Chondrocyte (in vitro differentiated cells): ENCODE results near the gene THADA. TPM values are rescaled to one million over a fixed set of nuclear protein-coding genes. Genes with fewer than 3 reads are reported as not detected.

Source experiments
- DNase-seq: peaks from one replicate; pipeline ENCODE4 v3.0.0; 2021; ENCODE audit warnings: mixed read lengths, low spot score
- H3K27ac Mint-ChIP-seq: one replicate; pipeline ENCODE4 v1.8.0; 2021; ENCODE audit warnings: mild to moderate bottlenecking, moderate library complexity, mixed read lengths; ENCODE audit not compliant: unreplicated experiment
- H3K27me3 Mint-ChIP-seq: 2 replicates; pipeline ENCODE4 v1.8.0; 2021; ENCODE audit warnings: low read depth, mixed read lengths
- H3K36me3 Mint-ChIP-seq: 2 replicates; pipeline ENCODE4 v1.8.0; 2021; ENCODE audit warnings: low read depth, mixed read lengths
- H3K4me1 Mint-ChIP-seq: 2 replicates; pipeline ENCODE4 v1.8.0; 2021; ENCODE audit warnings: low read depth, mild to moderate bottlenecking, mixed read lengths
- H3K4me3 Mint-ChIP-seq: one replicate; pipeline ENCODE4 v1.8.0; 2021; ENCODE audit warnings: mild to moderate bottlenecking, moderate library complexity, mixed read lengths; ENCODE audit not compliant: unreplicated experiment
- H3K9me3 Mint-ChIP-seq: 2 replicates; pipeline ENCODE4 v1.8.0; 2021; ENCODE audit warnings: low read depth, mixed read lengths
- total RNA-seq: library from RNA; stranded (reverse); gene quantifications from 3 replicates; pipeline ENCODE4 v1.2.1, GENCODE V29; 2021
- TF ChIP-seq, protein P1 (sequence below): fragments of 200-600 bp; sonication (generic); IDR thresholded peaks from 2 replicates; pipeline ENCODE4 v1.5.0; 2021; ENCODE audit warnings: antibody characterized with exemption, mild to moderate bottlenecking, moderate library complexity

Gene THADA
- total RNA-seq, 1 donor from 2014 or later = 28.4 TPM

DNA sequence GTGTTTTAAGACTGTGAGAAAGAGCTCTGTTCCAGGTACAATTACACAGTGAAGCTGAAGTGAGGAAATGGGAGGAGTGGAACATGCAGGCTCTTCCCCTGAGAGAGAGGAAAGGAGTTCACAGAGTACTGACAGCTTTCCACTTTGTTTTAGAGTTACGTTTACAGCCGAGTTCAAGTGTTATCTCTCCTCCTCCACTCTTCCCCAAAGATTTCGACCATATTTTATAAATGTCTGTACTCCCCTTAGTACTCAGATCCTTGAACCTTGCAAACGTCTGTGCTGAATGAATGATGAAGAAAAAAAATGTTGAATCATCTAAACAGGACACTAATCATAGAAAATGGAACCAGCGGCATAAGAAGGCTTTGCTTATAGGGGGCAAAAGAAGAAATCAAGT is 121.6 kb downstream of the THADA start:
- no peak overlapping the region for H3K4me3 Mint-ChIP-seq
- no peak overlapping the region for H3K27ac Mint-ChIP-seq
- H3K27me3 Mint-ChIP-seq = no peaks in the 10 kb centered on the region
- no peak for DNase-seq
- peaks cover 46% of the 10 kb centered on the region for H3K4me1 Mint-ChIP-seq
- no peaks in the 10 kb centered on the region for H3K9me3 Mint-ChIP-seq
- TF ChIP-seq, protein P1, sequence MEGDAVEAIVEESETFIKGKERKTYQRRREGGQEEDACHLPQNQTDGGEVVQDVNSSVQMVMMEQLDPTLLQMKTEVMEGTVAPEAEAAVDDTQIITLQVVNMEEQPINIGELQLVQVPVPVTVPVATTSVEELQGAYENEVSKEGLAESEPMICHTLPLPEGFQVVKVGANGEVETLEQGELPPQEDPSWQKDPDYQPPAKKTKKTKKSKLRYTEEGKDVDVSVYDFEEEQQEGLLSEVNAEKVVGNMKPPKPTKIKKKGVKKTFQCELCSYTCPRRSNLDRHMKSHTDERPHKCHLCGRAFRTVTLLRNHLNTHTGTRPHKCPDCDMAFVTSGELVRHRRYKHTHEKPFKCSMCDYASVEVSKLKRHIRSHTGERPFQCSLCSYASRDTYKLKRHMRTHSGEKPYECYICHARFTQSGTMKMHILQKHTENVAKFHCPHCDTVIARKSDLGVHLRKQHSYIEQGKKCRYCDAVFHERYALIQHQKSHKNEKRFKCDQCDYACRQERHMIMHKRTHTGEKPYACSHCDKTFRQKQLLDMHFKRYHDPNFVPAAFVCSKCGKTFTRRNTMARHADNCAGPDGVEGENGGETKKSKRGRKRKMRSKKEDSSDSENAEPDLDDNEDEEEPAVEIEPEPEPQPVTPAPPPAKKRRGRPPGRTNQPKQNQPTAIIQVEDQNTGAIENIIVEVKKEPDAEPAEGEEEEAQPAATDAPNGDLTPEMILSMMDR = no peak
- peaks cover 12% of the 10 kb centered on the region for H3K36me3 Mint-ChIP-seq

DNA sequence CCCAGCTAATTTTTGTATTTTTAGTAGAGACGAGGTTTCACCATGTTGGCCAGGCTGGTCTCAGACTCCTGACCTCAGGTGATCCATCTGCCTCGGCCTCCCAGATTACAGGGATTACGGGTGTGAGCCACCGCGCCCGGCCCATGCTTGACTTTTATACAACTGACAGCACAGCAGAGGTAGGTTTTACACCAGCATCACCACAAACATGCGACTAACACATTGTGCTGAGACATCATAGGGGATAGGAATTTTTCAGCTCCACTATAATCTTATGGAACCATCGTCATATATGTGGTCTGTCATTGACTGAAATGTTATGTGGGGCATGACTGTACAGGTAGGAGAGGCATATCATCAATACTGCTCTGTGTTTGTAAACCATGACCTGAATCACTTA is 122.1 kb downstream of the THADA start:
- H3K4me3 Mint-ChIP-seq = no peak overlapping the region
- peaks cover 47% of the 10 kb centered on the region for H3K4me1 Mint-ChIP-seq
- DNase-seq = no peak
- TF ChIP-seq, protein P1 = no peak
- no peaks in the 10 kb centered on the region for H3K9me3 Mint-ChIP-seq
- H3K27me3 Mint-ChIP-seq = no peaks in the 10 kb centered on the region
- peaks cover 12% of the 10 kb centered on the region for H3K36me3 Mint-ChIP-seq
- no peak overlapping the region for H3K27ac Mint-ChIP-seq

DNA sequence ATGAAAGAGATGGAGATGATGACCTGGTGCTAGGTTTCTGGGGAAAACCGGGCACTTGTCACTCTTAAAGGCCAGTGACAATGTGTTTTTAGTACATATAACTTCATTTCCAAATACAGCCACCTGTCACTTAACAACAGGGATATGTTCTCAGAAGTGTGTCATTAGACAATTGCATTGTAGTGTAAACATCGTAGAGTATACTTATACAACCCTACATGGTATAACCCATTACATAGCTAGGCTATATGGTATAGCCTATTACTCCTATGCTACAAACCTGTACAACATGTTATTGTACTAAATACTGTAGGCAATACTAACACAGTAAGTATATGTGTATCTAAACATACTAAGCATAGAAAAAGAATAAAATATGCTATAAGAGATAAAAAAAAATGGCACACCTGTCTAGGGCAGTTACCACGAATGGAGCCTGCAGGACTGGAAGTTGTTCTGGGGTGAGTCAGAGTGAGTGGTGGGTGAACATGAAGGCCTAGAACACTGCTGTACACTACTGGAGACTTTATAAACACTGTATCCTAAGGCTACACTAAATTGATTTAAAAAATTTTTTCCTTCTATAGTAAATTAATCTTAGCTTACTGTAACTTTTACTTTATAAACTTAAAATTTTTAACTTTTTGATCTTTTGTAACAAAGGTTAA is 123.2 kb downstream of the THADA start:
- no peak overlapping the region for H3K4me3 Mint-ChIP-seq
- no peaks in the 10 kb centered on the region for H3K9me3 Mint-ChIP-seq
- H3K4me1 Mint-ChIP-seq = peaks cover 47% of the 10 kb centered on the region
- peaks cover 12% of the 10 kb centered on the region for H3K36me3 Mint-ChIP-seq
- H3K27ac Mint-ChIP-seq = no peak overlapping the region
- H3K27me3 Mint-ChIP-seq = no peaks in the 10 kb centered on the region
- TF ChIP-seq, protein P1 = no peak
- no peak for DNase-seq

DNA sequence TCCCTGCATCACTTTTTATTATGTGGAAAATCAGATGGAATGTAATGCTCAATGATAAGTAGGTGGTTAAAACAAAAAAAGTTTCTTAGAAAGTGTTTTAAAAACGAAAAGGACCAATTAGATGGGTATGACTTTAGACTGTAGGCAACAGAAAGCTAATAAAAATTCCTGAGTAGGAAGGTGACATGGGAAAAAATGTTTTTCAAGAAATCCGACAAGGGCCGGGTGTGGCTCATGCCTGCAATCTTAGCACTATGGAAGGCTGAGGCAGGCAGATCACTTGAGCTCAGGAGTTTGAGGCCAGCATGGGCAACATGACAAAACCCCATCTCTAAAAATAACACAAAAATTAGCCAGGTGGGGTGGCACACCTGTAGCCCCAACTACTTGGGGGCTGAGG is 126.1 kb downstream of the THADA start:
- TF ChIP-seq, protein P1 = no peak
- no peaks in the 10 kb centered on the region for H3K27me3 Mint-ChIP-seq
- peaks cover 11% of the 10 kb centered on the region for H3K36me3 Mint-ChIP-seq
- no peak for DNase-seq
- H3K4me3 Mint-ChIP-seq = no peak overlapping the region
- H3K4me1 Mint-ChIP-seq = peaks cover 59% of the 10 kb centered on the region
- peak overlapping the region; percentile 2 for H3K27ac Mint-ChIP-seq
- H3K9me3 Mint-ChIP-seq = no peaks in the 10 kb centered on the region

DNA sequence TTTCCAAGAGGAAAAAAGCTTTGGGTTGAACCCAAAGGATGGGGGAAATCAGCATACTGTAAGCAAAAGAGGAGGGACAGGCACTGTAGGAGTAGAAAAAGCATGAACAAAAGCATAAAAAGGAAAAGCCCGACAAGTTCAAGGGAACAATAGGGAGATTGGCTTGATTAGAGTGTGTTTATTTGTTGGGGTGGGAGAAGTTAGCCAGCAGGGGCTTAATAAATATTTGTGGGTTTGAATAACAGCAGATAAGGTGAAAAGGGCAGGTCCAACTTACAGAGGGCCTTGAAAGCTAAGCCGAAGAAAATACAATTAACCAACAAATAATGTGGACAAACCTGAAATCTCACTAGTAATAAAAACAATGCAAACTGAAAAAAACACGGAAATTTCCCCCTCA is 126.7 kb downstream of the THADA start:
- Mint-ChIP-seq H3K9me3 (no peaks in the 10 kb centered on the region), H3K4me1 (peaks cover 64% of the 10 kb centered on the region), H3K27me3 (no peaks in the 10 kb centered on the region), H3K4me3 (no peak overlapping the region), H3K36me3 (peaks cover 8% of the 10 kb centered on the region), H3K27ac (no peak overlapping the region)
- no peak for DNase-seq
- TF ChIP-seq, protein P1 = no peak
